Measurements from ENCODE around the gene RAP1GAP2. TPM values are rescaled to one million over a fixed set of nuclear protein-coding genes. Genes with fewer than 3 reads are reported as not detected.

RAP1GAP2 gene
- total RNA-seq, 2 experiments from 2014 or later = 9.4 to 11.0 TPM

DNA sequence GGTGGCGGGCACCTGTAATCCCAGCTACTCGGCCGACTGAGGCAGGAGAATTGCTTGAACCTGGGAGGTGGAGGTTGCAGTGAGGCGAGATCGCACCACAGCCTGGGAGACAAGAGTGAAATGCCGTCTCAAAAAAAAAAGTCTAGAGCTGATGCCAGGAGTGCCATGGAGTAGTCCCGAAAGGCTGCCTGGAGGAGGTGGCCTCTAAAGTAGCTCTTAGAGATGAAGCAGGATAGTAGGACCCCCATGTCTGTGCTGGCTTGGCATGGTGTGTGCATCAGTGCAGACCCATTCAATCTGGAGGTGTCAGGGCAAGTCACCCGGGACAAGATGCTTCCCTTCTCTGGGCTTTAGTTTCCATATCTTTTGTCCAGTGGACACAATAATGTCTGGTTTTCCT, 6.3 kb downstream of the RAP1GAP2 start:
- H3K9me3 Mint-ChIP-seq (ENCODE audit: insufficient read depth) = no peaks in the 10 kb centered on the region
- POLR2A ChIA-PET = interaction anchor here (0.8 kb wide), 1 partner anchor 12 kb away, joined by 3 read pairs; no protein-coding TSS in a partner anchor
- no peak for DNase-seq
- H3K4me3 Mint-ChIP-seq = no peak overlapping the region
- CTCF ChIA-PET = interaction anchor here (1.0 to 1.6 kb wide), 2 partner anchors 12 kb away, joined by 4 to 5 read pairs; no protein-coding TSS in a partner anchor
- no peak for ATAC-seq
- peaks cover 40% of the 10 kb centered on the region for H3K27me3 Mint-ChIP-seq (ENCODE audit: low read depth)
- H3K36me3 Mint-ChIP-seq (ENCODE audit: low read depth) = peaks cover 6% of the 10 kb centered on the region
- peaks cover 20% of the 10 kb centered on the region for H3K4me1 Mint-ChIP-seq (ENCODE audit: low read depth)
- no peak overlapping the region for H3K27ac Mint-ChIP-seq

DNA sequence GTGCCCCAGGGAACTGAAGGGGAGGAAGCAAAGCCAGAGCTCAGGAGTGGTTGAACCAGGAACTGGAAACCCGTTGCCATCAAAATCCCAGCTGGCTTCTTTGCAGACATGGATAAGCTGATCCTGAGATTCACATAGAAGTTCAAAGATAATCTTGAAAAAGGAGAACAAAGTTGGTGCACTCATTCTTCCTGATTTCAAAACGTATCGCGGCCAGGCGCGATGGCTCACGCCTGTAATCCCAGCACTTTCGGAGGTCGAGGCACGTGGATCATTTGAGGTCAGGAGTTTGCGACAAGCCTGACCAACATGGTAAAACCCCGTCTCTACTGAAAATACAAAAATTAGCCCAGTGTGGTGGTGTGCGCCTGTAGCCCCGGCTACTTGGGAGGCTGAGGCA, 7.1 kb downstream of the RAP1GAP2 start:
- peaks cover 6% of the 10 kb centered on the region for H3K36me3 Mint-ChIP-seq (ENCODE audit: low read depth)

DNA sequence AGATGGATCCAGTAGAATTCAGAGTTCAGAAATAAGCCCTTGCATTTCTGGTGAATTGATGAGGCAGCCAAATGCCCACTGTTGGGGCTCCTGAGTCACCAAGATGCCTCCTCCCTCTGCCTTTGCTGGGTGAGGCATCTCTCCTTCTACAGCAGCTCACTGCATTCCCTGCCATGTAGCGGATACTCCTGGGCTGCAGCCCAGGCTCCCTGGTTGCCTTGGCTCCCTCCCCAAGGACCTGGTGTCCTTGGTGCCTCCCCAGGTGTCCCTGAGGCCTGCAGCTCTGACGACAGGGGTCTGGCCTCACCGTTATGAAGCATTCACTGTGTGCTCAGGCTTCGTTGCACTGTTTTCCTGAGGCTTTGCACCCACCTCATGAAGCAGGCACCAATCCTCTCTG, 7.7 kb downstream of the RAP1GAP2 start:
- H3K27me3 Mint-ChIP-seq (ENCODE audit: low read depth) = peaks cover 38% of the 10 kb centered on the region
- H3K9me3 Mint-ChIP-seq (ENCODE audit: insufficient read depth) = no peaks in the 10 kb centered on the region
- ChIA-PET POLR2A (no interaction called here), CTCF (interaction anchor here (1.7 kb wide), 1 partner anchor 11 kb away, joined by 4 read pairs; no protein-coding TSS in a partner anchor)
- ATAC-seq (no peak), DNase-seq (no peak)
- peaks cover 6% of the 10 kb centered on the region for H3K36me3 Mint-ChIP-seq (ENCODE audit: low read depth)
- H3K4me3 Mint-ChIP-seq = no peak overlapping the region
- H3K27ac Mint-ChIP-seq = no peak overlapping the region
- peaks cover 8% of the 10 kb centered on the region for H3K4me1 Mint-ChIP-seq (ENCODE audit: low read depth)

More for the DNA sequence above, 7.1 kb downstream of the RAP1GAP2 start:
- H3K27me3 Mint-ChIP-seq (ENCODE audit: low read depth) = peaks cover 35% of the 10 kb centered on the region
- H3K9me3 Mint-ChIP-seq (ENCODE audit: insufficient read depth) = no peaks in the 10 kb centered on the region
- H3K27ac Mint-ChIP-seq = no peak overlapping the region
- H3K4me3 Mint-ChIP-seq = no peak overlapping the region
- ChIA-PET POLR2A (no interaction called here), CTCF (interaction anchor here (1.6 to 1.7 kb wide), 2 partner anchors 11 to 13 kb away, joined by 4 read pairs; no protein-coding TSS in a partner anchor)
- DNase-seq (no peak), ATAC-seq (no peak)
- peaks cover 12% of the 10 kb centered on the region for H3K4me1 Mint-ChIP-seq (ENCODE audit: low read depth)

DNA sequence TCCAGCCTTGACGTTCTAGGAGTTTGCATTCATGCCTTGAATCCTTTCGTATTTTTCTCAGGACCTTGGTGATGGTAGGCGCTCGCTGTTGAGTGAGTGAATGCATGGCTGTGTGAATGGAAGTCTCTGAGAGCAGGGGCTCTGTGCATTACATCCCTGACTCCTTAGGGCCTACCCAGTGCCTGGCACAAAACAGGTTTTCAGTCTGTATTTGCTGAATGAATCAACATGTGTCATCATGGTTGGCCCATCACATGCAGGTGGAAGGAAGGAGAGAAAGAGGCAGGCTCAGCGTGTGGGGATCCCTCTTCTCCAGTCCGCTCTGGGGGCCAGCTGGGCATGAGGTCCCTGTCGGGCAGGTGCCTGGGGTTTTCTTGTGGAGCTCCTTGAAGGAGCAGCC, 8.7 kb downstream of the RAP1GAP2 start:
- POLR2A ChIA-PET = no interaction called here
- H3K9me3 Mint-ChIP-seq (ENCODE audit: insufficient read depth) = no peaks in the 10 kb centered on the region
- no peak overlapping the region for H3K4me3 Mint-ChIP-seq
- H3K36me3 Mint-ChIP-seq (ENCODE audit: low read depth) = peaks cover 6% of the 10 kb centered on the region
- CTCF ChIA-PET = no interaction called here
- DNase-seq (no peak), ATAC-seq (no peak)
- H3K27me3 Mint-ChIP-seq (ENCODE audit: low read depth) = peaks cover 36% of the 10 kb centered on the region
- no peak overlapping the region for H3K27ac Mint-ChIP-seq
- H3K4me1 Mint-ChIP-seq (ENCODE audit: low read depth) = peaks cover 4% of the 10 kb centered on the region

DNA sequence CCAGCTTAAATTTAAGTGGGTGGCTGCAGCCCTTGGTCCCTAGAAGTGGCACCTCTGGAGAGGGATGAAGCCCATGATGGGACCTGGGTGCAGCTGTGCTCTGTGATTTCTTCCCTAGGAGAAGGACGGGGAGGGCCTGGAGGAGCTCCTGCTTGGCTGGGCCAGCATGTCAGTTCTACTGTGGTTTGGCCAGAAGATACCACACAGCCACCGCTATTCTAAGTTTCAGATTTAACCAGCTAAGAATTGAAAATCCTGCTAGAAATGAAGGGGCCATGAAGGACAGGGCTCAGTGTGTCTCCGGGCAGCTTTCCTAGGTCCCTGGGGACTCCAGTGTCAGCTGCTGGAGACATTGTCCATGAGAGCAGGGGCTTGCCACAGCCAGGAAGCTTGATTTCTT, 9.7 kb downstream of the RAP1GAP2 start:
- no peak for ATAC-seq
- H3K27me3 Mint-ChIP-seq (ENCODE audit: low read depth) = peaks cover 39% of the 10 kb centered on the region
- H3K36me3 Mint-ChIP-seq (ENCODE audit: low read depth) = peaks cover 3% of the 10 kb centered on the region
- no peak overlapping the region for H3K4me3 Mint-ChIP-seq
- H3K27ac Mint-ChIP-seq = no peak overlapping the region
- peaks cover 2% of the 10 kb centered on the region for H3K4me1 Mint-ChIP-seq (ENCODE audit: low read depth)
- POLR2A ChIA-PET = interaction anchor here (0.7 kb wide), 1 partner anchor 29 kb away, joined by 3 read pairs; no protein-coding TSS in a partner anchor
- CTCF ChIA-PET = interaction anchor here (1.0 kb wide), 1 partner anchor 9 kb away, joined by 3 read pairs; no protein-coding TSS in a partner anchor
- no peak for DNase-seq
- H3K9me3 Mint-ChIP-seq (ENCODE audit: insufficient read depth) = no peaks in the 10 kb centered on the region

DNA sequence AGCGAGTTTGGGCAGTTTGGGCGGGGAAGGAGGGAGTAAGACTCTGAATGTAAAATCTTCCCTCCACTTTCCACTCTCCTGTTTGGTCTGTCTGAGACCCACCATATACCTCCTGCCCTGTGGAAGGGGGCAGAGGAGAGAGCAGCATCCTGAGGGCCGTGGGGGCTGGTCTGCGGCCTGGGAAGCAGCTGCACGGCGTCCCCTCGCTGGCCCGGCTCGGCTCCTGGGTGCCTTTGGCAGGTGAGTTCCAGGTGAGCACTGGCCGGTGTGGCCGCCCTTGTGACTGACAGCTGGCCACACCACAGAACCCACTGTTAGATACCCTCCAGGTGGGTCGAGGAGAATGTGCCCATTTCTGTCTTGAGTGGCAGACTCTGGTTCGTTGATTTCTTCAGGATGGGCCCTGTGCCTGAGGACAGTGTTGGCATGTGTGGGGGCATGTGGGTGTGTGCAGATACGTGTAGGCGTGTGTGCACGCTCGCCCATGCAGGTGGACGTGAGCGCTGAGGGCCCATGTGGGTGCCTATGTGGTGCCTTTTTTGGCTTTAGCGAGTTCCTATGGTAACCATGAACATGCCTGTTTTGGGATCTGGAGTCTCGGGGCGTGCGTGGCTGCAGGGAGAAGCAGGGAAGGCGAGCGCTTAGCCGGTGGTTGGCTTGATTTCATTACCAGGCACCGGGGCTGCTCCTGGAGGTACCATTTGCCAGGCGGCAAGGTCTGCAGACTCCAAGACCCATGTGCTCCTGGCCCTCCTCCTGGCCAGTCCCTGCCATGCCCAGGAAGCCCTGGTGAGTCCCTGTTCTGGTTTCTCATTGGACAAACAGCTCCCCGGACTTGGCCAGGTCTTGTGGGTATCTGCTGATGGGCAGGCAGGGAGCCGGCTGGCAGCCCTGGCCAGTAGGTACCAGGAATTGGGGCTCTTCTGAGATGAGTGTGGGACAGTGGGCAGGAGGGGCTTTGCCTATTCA, 12.4 kb downstream of the RAP1GAP2 start:
- no peak overlapping the region for H3K4me3 Mint-ChIP-seq
- H3K27ac Mint-ChIP-seq = no peak overlapping the region
- H3K36me3 Mint-ChIP-seq (ENCODE audit: low read depth) = peaks cover 2% of the 10 kb centered on the region
- DNase-seq (no peak), ATAC-seq (no peak)
- POLR2A ChIA-PET = no interaction called here
- H3K4me1 Mint-ChIP-seq (ENCODE audit: low read depth) = peaks cover 13% of the 10 kb centered on the region
- CTCF ChIA-PET = interaction anchor here (1.8 kb wide), 1 partner anchor 23 kb away, joined by 4 read pairs; no protein-coding TSS in a partner anchor
- no peaks in the 10 kb centered on the region for H3K9me3 Mint-ChIP-seq (ENCODE audit: insufficient read depth)
- peaks cover 35% of the 10 kb centered on the region for H3K27me3 Mint-ChIP-seq (ENCODE audit: low read depth)

DNA sequence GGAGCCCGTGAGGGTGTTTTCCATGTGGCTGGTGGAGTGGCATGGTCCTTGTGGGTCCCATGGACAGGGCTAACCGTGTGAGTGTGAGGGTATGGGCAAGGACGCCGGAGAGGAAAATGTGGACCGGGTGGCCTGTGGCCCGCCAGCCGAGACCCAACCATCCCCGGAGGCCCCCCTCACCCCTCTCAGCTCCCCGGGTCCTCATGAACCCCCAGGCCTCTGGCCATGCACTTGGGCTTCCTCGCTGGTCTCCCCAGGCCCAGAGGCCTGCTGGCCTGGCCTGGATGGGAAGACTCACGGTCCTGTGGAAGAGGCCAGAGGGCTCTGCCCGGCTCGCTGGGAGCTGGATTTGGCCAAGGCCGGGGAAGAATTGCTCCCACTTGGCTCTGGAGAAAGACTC, 13.1 kb downstream of the RAP1GAP2 start:
- CTCF ChIA-PET = no interaction called here
- POLR2A ChIA-PET = no interaction called here
- DNase-seq = no peak
- no peak for ATAC-seq
- peaks cover 20% of the 10 kb centered on the region for H3K4me1 Mint-ChIP-seq (ENCODE audit: low read depth)
- peaks cover 37% of the 10 kb centered on the region for H3K27me3 Mint-ChIP-seq (ENCODE audit: low read depth)
- no peaks in the 10 kb centered on the region for H3K9me3 Mint-ChIP-seq (ENCODE audit: insufficient read depth)
- H3K4me3 Mint-ChIP-seq = no peak overlapping the region
- no peak overlapping the region for H3K27ac Mint-ChIP-seq
- peaks cover 2% of the 10 kb centered on the region for H3K36me3 Mint-ChIP-seq (ENCODE audit: low read depth)

DNA sequence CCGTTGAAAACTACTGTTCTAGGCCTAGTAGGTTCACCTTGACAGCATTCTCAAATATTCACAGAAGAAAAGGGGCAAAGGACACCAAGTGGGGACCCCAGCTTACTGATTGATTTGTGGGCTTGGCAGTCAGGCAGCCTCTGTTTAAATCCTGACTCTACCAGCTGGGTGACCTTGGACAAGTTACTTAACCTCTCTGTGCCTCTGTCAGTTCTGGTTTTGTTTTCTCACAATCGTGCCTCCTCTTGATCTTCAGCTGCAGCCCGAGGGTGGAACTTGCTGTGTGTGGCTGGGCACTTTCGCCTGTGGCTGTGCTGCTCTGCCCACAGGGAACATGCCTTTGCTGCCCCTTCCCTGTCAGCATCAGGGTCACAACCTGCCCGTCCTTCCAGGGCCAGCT, 17.8 kb downstream of the RAP1GAP2 start:
- CTCF ChIA-PET = interaction anchor here (1.0 to 3.1 kb wide), 13 partner anchors 10 to 460 kb away, joined by 3 to 26 read pairs (median 6); partner anchors contain the start of gene RAP1GAP2
- ATAC-seq = peak; percentile 26
- peak overlapping the region; percentile 69 for H3K4me3 Mint-ChIP-seq
- DNase-seq = no peak
- peak overlapping the region; percentile 93 for H3K27ac Mint-ChIP-seq
- POLR2A ChIA-PET = interaction anchor here (0.5 to 2.2 kb wide), 7 partner anchors 12 to 384 kb away, joined by 3 to 30 read pairs (median 6); partner anchors contain the start of gene RAP1GAP2
- peaks cover 4% of the 10 kb centered on the region for H3K36me3 Mint-ChIP-seq (ENCODE audit: low read depth)
- H3K4me1 Mint-ChIP-seq (ENCODE audit: low read depth) = peaks cover 34% of the 10 kb centered on the region
- peaks cover 22% of the 10 kb centered on the region for H3K27me3 Mint-ChIP-seq (ENCODE audit: low read depth)
- H3K9me3 Mint-ChIP-seq (ENCODE audit: insufficient read depth) = no peaks in the 10 kb centered on the region

DNA sequence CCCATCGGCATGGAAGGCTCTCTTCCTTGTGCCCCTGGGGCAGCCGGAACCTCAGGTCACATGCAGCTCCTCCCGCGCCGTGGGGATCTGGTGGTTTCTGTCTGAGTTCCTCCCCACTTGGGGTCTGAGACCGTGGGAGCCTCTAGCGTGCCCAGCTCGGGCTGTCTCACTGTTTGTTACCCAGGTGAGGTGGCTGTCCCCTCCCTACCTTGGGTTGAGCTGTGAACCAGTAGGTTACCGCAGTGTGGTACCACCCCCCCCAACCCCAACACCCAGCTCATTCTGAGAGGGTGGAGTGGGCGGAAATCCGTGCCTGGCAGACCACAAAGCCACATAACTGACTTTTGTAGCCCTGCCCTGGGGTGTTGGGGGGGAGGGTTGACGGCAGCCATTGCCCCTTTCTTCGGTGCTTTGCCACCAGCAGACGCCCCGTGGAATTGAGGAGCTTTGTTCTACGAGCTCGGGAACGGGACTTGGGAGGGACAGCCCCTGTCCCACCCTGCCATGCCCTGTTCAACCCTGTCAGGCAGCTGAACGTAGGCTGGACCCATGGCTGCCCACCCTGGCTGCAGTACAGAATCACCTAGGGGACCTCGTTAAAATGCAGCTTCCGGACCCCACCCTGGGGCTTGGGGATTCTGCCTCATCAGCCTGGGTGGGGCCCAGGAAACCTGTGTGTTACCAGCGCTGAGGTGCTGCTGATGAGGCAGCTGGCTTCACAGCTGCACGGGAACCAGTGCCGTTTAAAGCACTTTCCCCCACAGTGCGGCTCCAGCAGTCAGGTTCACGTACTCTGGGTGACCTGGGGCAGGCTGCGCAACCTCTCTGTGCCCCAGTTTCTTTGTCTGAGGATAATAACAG, 18.5 kb downstream of the RAP1GAP2 start:
- ChIA-PET CTCF (interaction anchor here (0.6 to 3.1 kb wide), 16 partner anchors 9 to 461 kb away, joined by 3 to 26 read pairs (median 4); partner anchors contain the start of gene RAP1GAP2), POLR2A (interaction anchor here (0.5 to 2.2 kb wide), 9 partner anchors 11 to 385 kb away, joined by 3 to 30 read pairs (median 4); partner anchors contain the start of gene RAP1GAP2)
- H3K27me3 Mint-ChIP-seq (ENCODE audit: low read depth) = peaks cover 23% of the 10 kb centered on the region

DNA sequence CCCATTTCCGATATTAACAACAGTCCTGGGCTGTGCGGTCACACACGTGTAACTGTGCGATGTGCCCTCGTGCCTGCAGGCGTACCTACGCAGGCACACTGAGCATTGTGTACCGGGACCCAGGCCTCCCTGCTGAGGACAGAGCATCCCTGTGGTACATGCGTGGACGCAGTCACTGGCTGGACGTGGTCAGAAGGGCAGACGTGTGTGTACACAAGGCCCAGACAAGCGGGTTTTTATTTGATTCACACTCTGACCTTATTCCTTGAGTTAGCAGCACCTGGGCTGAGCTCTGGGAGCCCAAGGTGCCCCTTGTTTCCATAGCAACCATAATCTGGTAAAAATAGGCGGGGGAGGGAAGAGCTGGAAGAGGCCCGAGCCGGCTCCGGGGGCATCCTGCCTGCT, 19.5 kb downstream of the RAP1GAP2 start:
- Mint-ChIP-seq H3K36me3 (ENCODE audit: low read depth) (peaks cover 4% of the 10 kb centered on the region), H3K4me3 (no peak overlapping the region), H3K27ac (no peak overlapping the region), H3K4me1 (ENCODE audit: low read depth) (peaks cover 34% of the 10 kb centered on the region), H3K9me3 (ENCODE audit: insufficient read depth) (no peaks in the 10 kb centered on the region), H3K27me3 (ENCODE audit: low read depth) (peaks cover 25% of the 10 kb centered on the region)
- ChIA-PET POLR2A (interaction anchor here (2.0 to 2.2 kb wide), 2 partner anchors 10 to 30 kb away, joined by 6 to 10 read pairs; no protein-coding TSS in a partner anchor), CTCF (interaction anchor here (0.8 to 3.1 kb wide), 4 partner anchors 10 to 38 kb away, joined by 3 to 19 read pairs (median 6); no protein-coding TSS in a partner anchor)
- DNase-seq (no peak), ATAC-seq (no peak)

More for the DNA sequence above, 18.5 kb downstream of the RAP1GAP2 start:
- ATAC-seq = peak; percentile 84
- peaks cover 4% of the 10 kb centered on the region for H3K36me3 Mint-ChIP-seq (ENCODE audit: low read depth)
- H3K27ac Mint-ChIP-seq = peak overlapping the region; percentile 93
- no peaks in the 10 kb centered on the region for H3K9me3 Mint-ChIP-seq (ENCODE audit: insufficient read depth)
- peak overlapping the region; percentile 69 for H3K4me3 Mint-ChIP-seq
- H3K4me1 Mint-ChIP-seq (ENCODE audit: low read depth) = peaks cover 34% of the 10 kb centered on the region
- DNase-seq = peak; percentile 96

DNA sequence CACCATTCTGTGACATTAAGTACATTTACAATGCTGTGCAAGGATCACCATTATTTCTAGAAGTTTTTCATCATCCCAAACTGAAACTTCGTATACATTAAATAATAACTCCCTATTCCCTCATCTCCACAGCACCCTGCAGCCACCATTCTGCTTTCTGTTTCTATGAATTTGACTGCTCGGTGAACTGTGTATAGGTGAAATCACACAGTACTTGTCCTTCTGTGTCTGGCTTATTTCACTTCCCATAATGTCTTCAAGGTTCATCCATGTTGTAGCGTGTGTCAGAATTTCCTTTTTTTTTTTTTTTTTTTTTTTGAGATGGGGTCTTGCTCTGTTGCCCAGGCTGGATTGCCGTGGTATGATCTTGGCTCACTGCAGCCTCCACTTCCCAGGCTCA, 20.4 kb downstream of the RAP1GAP2 start:
- POLR2A ChIA-PET = no interaction called here
- no peak overlapping the region for H3K27ac Mint-ChIP-seq
- peaks cover 4% of the 10 kb centered on the region for H3K36me3 Mint-ChIP-seq (ENCODE audit: low read depth)
- CTCF ChIA-PET = interaction anchor here (3.1 kb wide), 1 partner anchor 30 kb away, joined by 19 read pairs; no protein-coding TSS in a partner anchor
- no peak for DNase-seq
- no peak overlapping the region for H3K4me3 Mint-ChIP-seq
- ATAC-seq = no peak
- H3K27me3 Mint-ChIP-seq (ENCODE audit: low read depth) = peaks cover 23% of the 10 kb centered on the region
- H3K9me3 Mint-ChIP-seq (ENCODE audit: insufficient read depth) = no peaks in the 10 kb centered on the region
- H3K4me1 Mint-ChIP-seq (ENCODE audit: low read depth) = peaks cover 34% of the 10 kb centered on the region

Measured in activated CD8-positive, alpha-beta T cell treated with anti-CD3 and anti-CD28 coated beads, Interleukin-2, amount 10 ng/mL, durations not matched to agents 7 days and 5 days (primary cell).